Neuronal stem cell (in vitro differentiated cells): ENCODE measurements around the gene TF.

ENCODE experiments used
- DNase-seq: peaks from one replicate; pipeline ENCODE4 v3.0.0-alpha.2; 2013; ENCODE audit warnings: low spot score
- H2AFZ ChIP-seq: one replicate; pipeline ENCODE4 v1.6.1; 2013; ENCODE audit warnings: mild to moderate bottlenecking, low read length, inconsistent platforms
- H2AK5ac ChIP-seq: 2 replicates; pipeline ENCODE4 v1.6.1; 2013; ENCODE audit warnings: low read depth, mild to moderate bottlenecking, inconsistent platforms, low read length, moderate library complexity, mixed read lengths
- H2BK120ac ChIP-seq: 2 replicates; pipeline ENCODE4 v1.6.1; 2013; ENCODE audit warnings: low read depth, mild to moderate bottlenecking, inconsistent platforms, low read length, moderate library complexity, mixed read lengths
- H2BK12ac ChIP-seq: one replicate; pipeline ENCODE4 v1.6.1; 2013; ENCODE audit warnings: low read length, inconsistent platforms
- H2BK15ac ChIP-seq: 2 replicates; pipeline ENCODE4 v1.6.1; 2013; ENCODE audit warnings: mild to moderate bottlenecking, low read length, inconsistent platforms, mixed read lengths
- H2BK5ac ChIP-seq: one replicate; pipeline ENCODE4 v1.6.1; 2013; ENCODE audit warnings: inconsistent platforms, mild to moderate bottlenecking, low read length, moderate library complexity
- H3K14ac ChIP-seq: one replicate; pipeline ENCODE4 v1.6.1; 2013; ENCODE audit warnings: low read length, inconsistent platforms
- H3K18ac ChIP-seq: 2 replicates; pipeline ENCODE4 v1.6.1; 2013; ENCODE audit warnings: low read length, inconsistent platforms
- H3K23ac ChIP-seq: 2 replicates; pipeline ENCODE4 v1.6.1; 2013; ENCODE audit warnings: low read depth, mild to moderate bottlenecking, mixed read lengths, low read length, inconsistent platforms; ENCODE audit not compliant: poor library complexity
- H3K27ac ChIP-seq: replicated peaks from 3 replicates; pipeline ENCODE4 v1.5.1; 2013; ENCODE audit warnings: low read length, inconsistent platforms
- H3K27me3 ChIP-seq, 3 experiments: 2 replicates each; pipeline ENCODE4 v1.6.1; 2013; ENCODE audit warnings: low read length in 3 of 3, mild to moderate bottlenecking in 2 of 3, inconsistent platforms in 1 of 3, low read depth in 1 of 3, mixed read lengths in 1 of 3, moderate library complexity in 1 of 3; ENCODE audit not compliant: control insufficient read depth in 3 of 3, insufficient read depth in 3 of 3
- H3K36me3 ChIP-seq, 2 donors: replicated peaks in 1 of 2; 2 replicates each; pipeline ENCODE4 v1.6.1; 2013; ENCODE audit warnings: low read length in 2 of 2; ENCODE audit not compliant: control insufficient read depth in 2 of 2, insufficient read depth in 2 of 2
- H3K4ac ChIP-seq: 2 replicates; pipeline ENCODE4 v1.6.1; 2013; ENCODE audit warnings: inconsistent platforms, mild to moderate bottlenecking, low read length, moderate library complexity
- H3K4me1 ChIP-seq, 2 donors: 1 replicate in 1 of 2; 2 replicates in 1 of 2; pipeline ENCODE4 v1.6.1; 2013; ENCODE audit warnings: low read length in 2 of 2, low read depth in 1 of 2; ENCODE audit not compliant: control insufficient read depth in 2 of 2, insufficient read depth in 1 of 2
- H3K4me2 ChIP-seq: one replicate; pipeline ENCODE4 v1.6.1; 2013; ENCODE audit warnings: mild to moderate bottlenecking, low read length, inconsistent platforms; ENCODE audit not compliant: insufficient read depth, poor library complexity, severe bottlenecking
- H3K4me3 ChIP-seq, 2 donors: 2 replicates each; pipeline ENCODE4 v1.5.1; 2013; ENCODE audit warnings: low read length in 2 of 2, mild to moderate bottlenecking in 2 of 2, inconsistent platforms in 1 of 2, moderate library complexity in 1 of 2
- H3K79me1 ChIP-seq: one replicate; pipeline ENCODE4 v1.6.1; 2013; ENCODE audit warnings: low read depth, mild to moderate bottlenecking, inconsistent platforms, low read length, moderate library complexity
- H3K9ac ChIP-seq: one replicate; pipeline ENCODE4 v1.6.1; 2013; ENCODE audit warnings: mild to moderate bottlenecking, low read depth, low read length, inconsistent platforms; ENCODE audit not compliant: poor library complexity
- H3K9me3 ChIP-seq, 2 donors: replicated peaks in 1 of 2; 2 replicates each; pipeline versions ENCODE3 to v1.6.1; 2013; ENCODE audit warnings: low read length in 2 of 2, mild to moderate bottlenecking in 2 of 2, inconsistent platforms in 1 of 2, low read depth in 1 of 2, mixed read lengths in 1 of 2, moderate library complexity in 1 of 2; ENCODE audit not compliant: control insufficient read depth in 2 of 2, insufficient read depth in 1 of 2
- H4K8ac ChIP-seq: one replicate; pipeline ENCODE4 v1.6.1; 2013; ENCODE audit warnings: low read depth, mild to moderate bottlenecking, inconsistent platforms, low read length, moderate library complexity
- H4K91ac ChIP-seq: one replicate; pipeline ENCODE4 v1.6.1; 2013; ENCODE audit warnings: low read length, low read depth, mild to moderate bottlenecking, inconsistent platforms; ENCODE audit not compliant: poor library complexity
- WGBS, 2 donors: extraction: QIAGEN DNeasy Blood & Tissue Kit; methylation state at CpG; one replicate each; pipeline ENCODE4 v1.1.7; 2013; ENCODE audit warnings: missing lambda C conversion rate in 2 of 2, mixed read lengths in 1 of 2; ENCODE audit not compliant: insufficient read length in 2 of 2, insufficient replicate concordance in 1 of 2; ENCODE audit errors: extremely low coverage in 2 of 2; 5-methylcytosine and 5-hydroxymethylcytosine counted together

The TF gene

DNA sequence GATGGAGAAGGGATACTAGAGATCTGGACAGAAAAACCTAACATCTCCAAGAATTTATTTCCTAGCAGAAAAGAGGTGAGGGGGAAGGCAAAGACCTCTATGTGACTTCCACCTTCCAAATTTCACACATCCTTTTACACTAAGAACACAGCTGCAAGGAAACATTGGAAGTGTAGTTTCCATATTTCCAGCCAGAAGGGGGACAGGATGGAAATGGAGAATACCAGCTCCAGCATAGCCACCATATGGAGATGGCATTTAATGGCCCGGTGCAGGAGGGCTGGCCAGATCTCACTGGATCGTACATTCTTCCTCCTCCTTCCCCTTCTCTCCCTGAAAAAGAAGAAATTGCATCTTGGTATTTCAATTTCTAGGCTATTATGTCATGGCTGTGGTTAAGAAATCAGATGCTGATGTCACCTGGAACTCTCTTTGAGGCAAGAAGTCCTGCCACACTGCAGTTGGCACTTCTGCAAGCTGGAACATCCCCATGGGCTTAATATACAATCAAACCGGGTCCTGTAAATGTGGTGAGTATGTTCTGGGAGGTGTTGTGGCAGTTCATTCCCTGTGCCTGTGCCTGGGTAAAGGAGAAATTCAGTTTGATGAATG lies 36.9 kb upstream of the TF start:
- peaks cover 0 to 88% (median 0%) of the 10 kb centered on the region in 3 experiments for H3K27me3 ChIP-seq
- WGBS, 2 donors: no CpG with 5 or more reads among the region's 3 CpGs

GRCh38 chr3:133711013-133711412 lies 35.2 kb upstream of the TF start:
- Histone ChIP-seq H2AK5ac (no peak overlapping the region), H3K23ac (no peak overlapping the region), H3K9me3 (no peaks in the 10 kb centered on the region), H3K27me3 (peaks cover 0 to 94% (median 0%) of the 10 kb centered on the region in 3 experiments), H3K14ac (no peak overlapping the region), H3K79me1 (no peaks in the 10 kb centered on the region), H4K91ac (no peak overlapping the region), H2BK15ac (no peak overlapping the region), H2BK5ac (no peak overlapping the region), H4K8ac (no peak overlapping the region), H3K27ac (no peak overlapping the region), H3K4me2 (no peak overlapping the region), H3K9ac (no peak overlapping the region), H2BK12ac (no peak overlapping the region), H3K4me1 (no peaks in the 10 kb centered on the region), H3K18ac (no peak overlapping the region), H3K4ac (no peak overlapping the region), H2AFZ (no peak overlapping the region), H3K4me3 (no peak overlapping the region), H2BK120ac (no peak overlapping the region), H3K36me3 (no peaks in the 10 kb centered on the region)
- no peak for DNase-seq
- no CpG with 5 or more reads among the region's 4 CpGs for WGBS, 2 donors

More for the DNA sequence above, 36.9 kb upstream of the TF start:
- Histone ChIP-seq H3K4me3 (no peak overlapping the region), H3K14ac (no peak overlapping the region), H2AK5ac (no peak overlapping the region), H3K36me3 (no peaks in the 10 kb centered on the region), H3K23ac (no peak overlapping the region), H2BK12ac (no peak overlapping the region), H3K79me1 (no peaks in the 10 kb centered on the region), H3K4ac (no peak overlapping the region), H2AFZ (no peak overlapping the region), H2BK120ac (no peak overlapping the region), H3K9me3 (no peaks in the 10 kb centered on the region), H2BK5ac (no peak overlapping the region), H3K18ac (no peak overlapping the region), H3K4me1 (no peaks in the 10 kb centered on the region), H3K4me2 (no peak overlapping the region), H2BK15ac (no peak overlapping the region), H3K9ac (no peak overlapping the region), H3K27ac (no peak overlapping the region), H4K91ac (no peak overlapping the region), H4K8ac (no peak overlapping the region)
- DNase-seq: no peak

- H3K79me1 ChIP-seq: no peaks in the 10 kb centered on the region
- no peak overlapping the region for H3K14ac ChIP-seq
- H2BK15ac ChIP-seq: no peak overlapping the region
- H3K4me1 ChIP-seq: no peaks in the 10 kb centered on the region
- H2AK5ac ChIP-seq: no peak overlapping the region
- WGBS, 2 donors: no CpG with 5 or more reads among the region's 5 CpGs
- H3K9ac ChIP-seq: no peak overlapping the region
- no peak overlapping the region for H3K4ac ChIP-seq
- H3K18ac ChIP-seq: no peak overlapping the region
- DNase-seq: no peak
- H4K8ac ChIP-seq: no peak overlapping the region
- H2BK120ac ChIP-seq: no peak overlapping the region
- H3K9me3 ChIP-seq: no peaks in the 10 kb centered on the region
- no peak overlapping the region for H3K27ac ChIP-seq
- H4K91ac ChIP-seq: no peak overlapping the region
- H2BK5ac ChIP-seq: no peak overlapping the region
- no peak overlapping the region for H2AFZ ChIP-seq
- H3K4me3 ChIP-seq: no peak overlapping the region
- no peak overlapping the region for H3K23ac ChIP-seq
- no peak overlapping the region for H2BK12ac ChIP-seq
- peaks cover 0 to 94% (median 0%) of the 10 kb centered on the region in 3 experiments for H3K27me3 ChIP-seq
- H3K36me3 ChIP-seq: no peaks in the 10 kb centered on the region
- no peak overlapping the region for H3K4me2 ChIP-seq
Observed at GRCh38 chr3:133712017-133712416, 34.2 kb upstream of the TF start.

- H3K9me3 ChIP-seq: no peaks in the 10 kb centered on the region
- no peak overlapping the region for H3K23ac ChIP-seq
- no peak overlapping the region for H3K4me2 ChIP-seq
- peaks cover 0 to 95% (median 0%) of the 10 kb centered on the region in 3 experiments for H3K27me3 ChIP-seq
- no peak overlapping the region for H4K8ac ChIP-seq
- no peak overlapping the region for H2BK120ac ChIP-seq
- H3K14ac ChIP-seq: no peak overlapping the region
- H3K79me1 ChIP-seq: no peaks in the 10 kb centered on the region
- no peaks in the 10 kb centered on the region for H3K4me1 ChIP-seq
- DNase-seq: no peak
- no peak overlapping the region for H3K18ac ChIP-seq
- no peak overlapping the region for H3K27ac ChIP-seq
- H4K91ac ChIP-seq: no peak overlapping the region
- H2BK12ac ChIP-seq: no peak overlapping the region
- no peaks in the 10 kb centered on the region for H3K36me3 ChIP-seq
- no peak overlapping the region for H3K4me3 ChIP-seq
- no peak overlapping the region for H2AK5ac ChIP-seq
- no peak overlapping the region for H2BK15ac ChIP-seq
- H2AFZ ChIP-seq: no peak overlapping the region
- no peak overlapping the region for H2BK5ac ChIP-seq
- no peak overlapping the region for H3K9ac ChIP-seq
- no CpG with 5 or more reads among the region's 5 CpGs for WGBS, 2 donors
- no peak overlapping the region for H3K4ac ChIP-seq
Observed at GRCh38 chr3:133713347-133713746, 32.8 kb upstream of the TF start.
